ENCODE data around the gene TMC5. TPM values are rescaled to one million over a fixed set of nuclear protein-coding genes. Genes with fewer than 3 reads are reported as not detected.
A peak's percentile ranks its signal among the peaks of the same experiment; 100 is the strongest.

TMC5 gene
- total RNA-seq, 1 experiment from 2014 or later: 1.2 TPM

- Histone ChIP-seq H3K9me3 (ENCODE audit: control insufficient read depth, low read depth, low read length) (peaks cover 14% of the 10 kb centered on the region), H2BK5ac (ENCODE audit: insufficient read length, low read length) (no peak overlapping the region), H3K27ac (ENCODE audit: insufficient read length, low read depth, low read length) (no peak overlapping the region), H2BK120ac (ENCODE audit: low read depth, low read length, poor library complexity, severe bottlenecking) (no peak overlapping the region), H3K9ac (ENCODE audit: extremely low read depth, insufficient read length, low read length) (no peak overlapping the region), H2BK20ac (ENCODE audit: low read depth, low read length, poor library complexity, severe bottlenecking) (no peak overlapping the region), H3K4me1 (ENCODE audit: insufficient read depth, low read length) (no peaks in the 10 kb centered on the region; the same call in 1 of the 2 replicates), H2AK5ac (ENCODE audit: insufficient read length, low read length) (no peak overlapping the region), H3T11ph (ENCODE audit: low read length) (no peak overlapping the region), H2BK12ac (ENCODE audit: insufficient read length, low read depth, low read length) (no peak overlapping the region), H4K91ac (ENCODE audit: insufficient read length, low read depth, low read length) (no peak overlapping the region), H3K14ac (ENCODE audit: insufficient read depth, low read length) (no peak overlapping the region), H2BK15ac (ENCODE audit: low read depth, low read length) (no peak overlapping the region), H3K18ac (ENCODE audit: insufficient read length, low read depth, low read length) (no peak overlapping the region), H3K23ac (ENCODE audit: insufficient read length, low read depth, low read length) (no peak overlapping the region), H3K79me1 (ENCODE audit: insufficient read depth, low read depth, low read length, poor library complexity, severe bottlenecking) (no peaks in the 10 kb centered on the region), H3K27me3 (ENCODE audit: insufficient read depth, low read length) (no peaks in the 10 kb centered on the region), H4K20me1 (ENCODE audit: control insufficient read depth, insufficient read depth, insufficient read length) (no peaks in the 10 kb centered on the region), H4K5ac (ENCODE audit: insufficient read length, low read depth, low read length) (no peak overlapping the region), H3K56ac (ENCODE audit: insufficient read length, low read depth, low read length) (no peak overlapping the region), H3K23me2 (ENCODE audit: insufficient read length, low read depth, low read length, poor library complexity, severe bottlenecking) (no peaks in the 10 kb centered on the region), H3K4me2 (ENCODE audit: insufficient read depth, insufficient read length, low read length) (no peak overlapping the region), H2AFZ (ENCODE audit: low read length) (no peak overlapping the region), H3K4ac (ENCODE audit: low read depth, low read length) (no peak overlapping the region), H3K79me2 (ENCODE audit: insufficient read depth, low read length) (no peaks in the 10 kb centered on the region), H4K8ac (replicated peaks; ENCODE audit: insufficient read length, low read depth, low read length) (no peak overlapping the region)
- no peak overlapping the region for H3K4me3 Mint-ChIP-seq
- peaks cover 20% of the 10 kb centered on the region in 2 experiments for H3K9me3 Mint-ChIP-seq
- H3K4me1 Mint-ChIP-seq: peaks cover 13 to 14% of the 10 kb centered on the region in 2 experiments
- TF ChIP-seq CTCF (conservative IDR thresholded peaks at IDR 0.05): peak; percentile 62
- H3K36me3 Mint-ChIP-seq (ENCODE audit: insufficient read depth in 1 of 3, low read depth in 3 of 3): peaks cover 12 to 19% (median 12%) of the 10 kb centered on the region in 3 experiments
- H3K27ac Mint-ChIP-seq: no peak overlapping the region
- H3K27me3 Mint-ChIP-seq (ENCODE audit: low read depth): peaks cover 14% of the 10 kb centered on the region
- WGBS (ENCODE audit: extremely low coverage, insufficient read length, low lambda C conversion rate): no CpG with 5 or more reads among the region's 7 CpGs
- peak; percentile 49 for DNase-seq
Observed at GRCh38 chr16:19400711-19401110, 17.0 kb upstream of the TMC5 start.
